Glutamatergic neuron (in vitro differentiated cells): ENCODE measurements around the gene NHLH1. TPM values are rescaled to one million over a fixed set of nuclear protein-coding genes. Genes with fewer than 3 reads are reported as not detected.

Experiments
- DNase-seq: peaks from one replicate; pipeline ENCODE4 v3.0.0; 2022
- H3K27ac Mint-ChIP-seq: one replicate; pipeline ENCODE4 v1.8.0; 2020; ENCODE audit warnings: mild to moderate bottlenecking, mixed read lengths, inconsistent platforms; ENCODE audit not compliant: unreplicated experiment
- H3K27me3 Mint-ChIP-seq: one replicate; pipeline ENCODE4 v1.8.0; 2020; ENCODE audit warnings: mild to moderate bottlenecking, moderate library complexity, mixed read lengths, inconsistent platforms; ENCODE audit not compliant: unreplicated experiment
- H3K36me3 Mint-ChIP-seq: one replicate; pipeline ENCODE4 v1.8.0; 2020; ENCODE audit warnings: mild to moderate bottlenecking, mixed read lengths, inconsistent platforms; ENCODE audit not compliant: unreplicated experiment
- H3K4me1 Mint-ChIP-seq: one replicate; pipeline ENCODE4 v1.8.0; 2020; ENCODE audit warnings: mild to moderate bottlenecking, low read depth, mixed read lengths, inconsistent platforms; ENCODE audit not compliant: unreplicated experiment
- H3K4me3 Mint-ChIP-seq: one replicate; pipeline ENCODE4 v1.8.0; 2020; ENCODE audit warnings: mild to moderate bottlenecking, mixed read lengths, inconsistent platforms; ENCODE audit not compliant: unreplicated experiment
- H3K9me3 Mint-ChIP-seq: one replicate; pipeline ENCODE4 v1.8.0; 2020; ENCODE audit warnings: mild to moderate bottlenecking, moderate library complexity, mixed read lengths, inconsistent platforms; ENCODE audit not compliant: unreplicated experiment
- CTCF ChIP-seq: fragments of 200-600 bp; sonication (generic); IDR thresholded peaks from one replicate; pipeline ENCODE4 v1.5.0; 2021; ENCODE audit not compliant: partially characterized antibody, unreplicated experiment
- total RNA-seq: library from RNA; stranded (reverse); fragmentation: NEBNext Ultra II Directional; extraction: Animal tissue kit (Norgen Biotek cat#: 25700); gene quantifications from one replicate; pipeline ENCODE4 v1.2.1, GENCODE V29; 2021; ENCODE audit not compliant: unreplicated experiment

NHLH1 gene
- total RNA-seq, 1 donor from 2014 or later: 1,198 TPM

GRCh38 chr1:160410406-160411005, 43.6 kb downstream of the NHLH1 start:
- DNase-seq: peak; percentile 61
- Mint-ChIP-seq H3K9me3 (peaks cover 2% of the 10 kb centered on the region), H3K4me3 (peak overlapping the region; percentile 51)

GRCh38 chr1:160411271-160412027, 44.6 kb downstream of the NHLH1 start:
- H3K27ac Mint-ChIP-seq: no peak overlapping the region
- TF ChIP-seq CTCF: no peak
- H3K36me3 Mint-ChIP-seq: no peaks in the 10 kb centered on the region
- peak overlapping the region; percentile 67 for H3K4me3 Mint-ChIP-seq
- no peak for DNase-seq
- H3K27me3 Mint-ChIP-seq: peaks cover 4% of the 10 kb centered on the region
- peaks cover 36% of the 10 kb centered on the region for H3K4me1 Mint-ChIP-seq
- peaks cover 2% of the 10 kb centered on the region for H3K9me3 Mint-ChIP-seq

More at GRCh38 chr1:160410406-160411005, 43.6 kb downstream of the NHLH1 start:
- H3K4me1 Mint-ChIP-seq: peaks cover 36% of the 10 kb centered on the region
- peak overlapping the region; percentile 60 for H3K27ac Mint-ChIP-seq
- no peaks in the 10 kb centered on the region for H3K36me3 Mint-ChIP-seq
- TF ChIP-seq CTCF: no peak
- peaks cover 4% of the 10 kb centered on the region for H3K27me3 Mint-ChIP-seq

GRCh38 chr1:160412028-160412362, 45.1 kb downstream of the NHLH1 start:
- DNase-seq: no peak
- Mint-ChIP-seq H3K4me1 (peaks cover 36% of the 10 kb centered on the region), H3K4me3 (no peak overlapping the region), H3K27me3 (peaks cover 4% of the 10 kb centered on the region), H3K9me3 (peaks cover 2% of the 10 kb centered on the region), H3K36me3 (no peaks in the 10 kb centered on the region), H3K27ac (no peak overlapping the region)
- no peak for TF ChIP-seq CTCF

DNA sequence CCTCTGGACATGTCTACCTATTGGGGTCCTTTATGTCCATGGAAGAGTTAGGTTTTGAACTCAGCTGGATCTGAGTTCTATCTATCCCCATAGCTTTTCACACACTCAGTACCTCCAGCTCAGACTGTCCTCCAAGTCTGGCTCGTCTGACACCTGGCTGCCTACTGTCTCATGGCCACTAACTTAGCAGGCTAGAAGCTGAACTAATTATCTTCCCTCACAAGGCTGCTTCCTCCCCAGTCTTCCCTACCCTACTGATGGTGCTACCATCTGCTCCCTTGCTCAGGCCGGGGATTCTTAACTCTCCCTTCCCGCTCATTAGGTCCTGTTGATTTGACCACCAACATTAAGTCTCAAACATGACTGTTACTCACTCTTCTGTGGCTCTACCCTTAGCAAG, 46.8 kb downstream of the NHLH1 start:
- H3K27ac Mint-ChIP-seq: peak overlapping the region; percentile 70
- H3K27me3 Mint-ChIP-seq: peaks cover 3% of the 10 kb centered on the region
- peak overlapping the region; percentile 60 for H3K4me3 Mint-ChIP-seq
- no peak for TF ChIP-seq CTCF
- no peaks in the 10 kb centered on the region for H3K36me3 Mint-ChIP-seq
- H3K4me1 Mint-ChIP-seq: peaks cover 42% of the 10 kb centered on the region
- peaks cover 2% of the 10 kb centered on the region for H3K9me3 Mint-ChIP-seq
- no peak for DNase-seq

DNA sequence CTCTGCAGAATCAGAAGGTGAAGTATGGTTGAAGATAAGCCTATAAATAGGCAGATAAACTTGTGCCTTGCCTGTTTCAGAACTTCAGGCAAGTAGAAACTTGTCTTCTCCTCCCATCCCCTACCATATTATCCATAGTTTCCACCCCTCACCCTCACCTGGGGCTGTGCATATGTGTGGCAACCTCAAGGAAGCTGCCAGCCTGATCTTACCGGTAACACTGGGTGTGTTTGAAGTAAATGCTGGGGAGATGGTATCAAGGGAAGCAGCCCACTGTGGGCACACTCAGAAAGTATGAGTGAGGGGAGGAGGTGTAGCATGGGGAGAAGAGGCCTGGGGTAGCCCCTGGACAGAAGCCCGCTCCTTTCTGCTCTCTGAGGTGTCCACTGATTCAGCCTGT, 48.0 kb downstream of the NHLH1 start:
- no peak overlapping the region for H3K27ac Mint-ChIP-seq
- TF ChIP-seq CTCF: no peak

More for the DNA sequence above, 48.0 kb downstream of the NHLH1 start:
- no peak overlapping the region for H3K4me3 Mint-ChIP-seq
- peaks cover 2% of the 10 kb centered on the region for H3K9me3 Mint-ChIP-seq
- peaks cover 41% of the 10 kb centered on the region for H3K4me1 Mint-ChIP-seq
- peaks cover 5% of the 10 kb centered on the region for H3K27me3 Mint-ChIP-seq
- peaks cover 6% of the 10 kb centered on the region for H3K36me3 Mint-ChIP-seq
- no peak for DNase-seq
